HFF-Myc (cell line): ENCODE measurements around the gene MORN5.

Experiments
- DNase-seq: peaks from one replicate; pipeline ENCODE4 v3.0.0-alpha.2; 2011; ENCODE audit warnings: low read depth; ENCODE audit errors: extremely low read depth
- H3K4me3 ChIP-seq: replicated peaks from 2 replicates; pipeline ENCODE4 v1.5.1; 2011; ENCODE audit warnings: low read depth, mild to moderate bottlenecking, control low read depth, low read length
- TF ChIP-seq, protein P1 (sequence below): IDR thresholded peaks from 2 replicates; pipeline ENCODE4 v1.5.1; 2012; ENCODE audit warnings: mild to moderate bottlenecking, low read depth, low read length, control low read depth; ENCODE audit errors: missing control alignments

MORN5 gene

DNA sequence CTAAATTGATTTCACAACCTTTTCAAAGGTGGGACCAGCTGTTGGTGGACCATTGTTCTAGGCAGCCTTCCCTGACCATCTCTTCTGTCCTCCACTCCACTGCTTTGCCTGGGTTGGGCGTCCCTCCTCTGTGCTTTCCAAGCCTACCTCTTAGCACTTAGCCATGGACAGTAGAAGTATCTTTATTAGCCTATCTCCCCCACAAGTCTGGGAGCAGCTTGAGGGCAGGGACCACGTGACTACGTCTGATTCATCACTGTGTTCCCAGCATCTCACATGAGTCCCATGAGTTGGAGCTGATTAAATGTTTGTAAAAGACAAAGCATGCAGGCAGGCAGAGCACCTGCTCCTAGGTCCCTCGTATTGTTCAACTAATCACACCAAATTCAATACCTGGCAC, 20.9 kb downstream of the MORN5 start:
- DNase-seq = peak; percentile 44
- TF ChIP-seq, protein P1, sequence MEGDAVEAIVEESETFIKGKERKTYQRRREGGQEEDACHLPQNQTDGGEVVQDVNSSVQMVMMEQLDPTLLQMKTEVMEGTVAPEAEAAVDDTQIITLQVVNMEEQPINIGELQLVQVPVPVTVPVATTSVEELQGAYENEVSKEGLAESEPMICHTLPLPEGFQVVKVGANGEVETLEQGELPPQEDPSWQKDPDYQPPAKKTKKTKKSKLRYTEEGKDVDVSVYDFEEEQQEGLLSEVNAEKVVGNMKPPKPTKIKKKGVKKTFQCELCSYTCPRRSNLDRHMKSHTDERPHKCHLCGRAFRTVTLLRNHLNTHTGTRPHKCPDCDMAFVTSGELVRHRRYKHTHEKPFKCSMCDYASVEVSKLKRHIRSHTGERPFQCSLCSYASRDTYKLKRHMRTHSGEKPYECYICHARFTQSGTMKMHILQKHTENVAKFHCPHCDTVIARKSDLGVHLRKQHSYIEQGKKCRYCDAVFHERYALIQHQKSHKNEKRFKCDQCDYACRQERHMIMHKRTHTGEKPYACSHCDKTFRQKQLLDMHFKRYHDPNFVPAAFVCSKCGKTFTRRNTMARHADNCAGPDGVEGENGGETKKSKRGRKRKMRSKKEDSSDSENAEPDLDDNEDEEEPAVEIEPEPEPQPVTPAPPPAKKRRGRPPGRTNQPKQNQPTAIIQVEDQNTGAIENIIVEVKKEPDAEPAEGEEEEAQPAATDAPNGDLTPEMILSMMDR = no peak
- H3K4me3 ChIP-seq = no peak overlapping the region

DNA sequence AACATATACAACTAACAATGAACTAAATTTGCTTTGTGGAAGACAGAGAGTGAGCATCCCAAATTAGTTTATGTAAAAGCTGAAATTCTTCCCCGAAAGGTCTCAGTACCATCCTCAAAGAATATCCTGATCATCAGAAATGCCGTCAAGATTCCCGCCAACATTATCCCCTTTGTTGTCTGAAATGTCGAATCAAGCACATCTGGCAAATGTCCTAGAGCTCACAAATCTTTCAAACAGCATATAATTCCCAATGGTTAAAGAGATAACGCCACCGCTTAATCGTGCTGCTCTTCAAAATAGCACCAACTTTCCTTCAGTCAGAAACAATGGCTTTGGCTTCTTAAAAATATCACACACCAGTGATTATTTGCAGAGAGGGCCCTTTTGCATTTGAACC, 23.8 kb downstream of the MORN5 start:
- no peak for DNase-seq
- TF ChIP-seq, protein P1 = no peak
- no peak overlapping the region for H3K4me3 ChIP-seq

DNA sequence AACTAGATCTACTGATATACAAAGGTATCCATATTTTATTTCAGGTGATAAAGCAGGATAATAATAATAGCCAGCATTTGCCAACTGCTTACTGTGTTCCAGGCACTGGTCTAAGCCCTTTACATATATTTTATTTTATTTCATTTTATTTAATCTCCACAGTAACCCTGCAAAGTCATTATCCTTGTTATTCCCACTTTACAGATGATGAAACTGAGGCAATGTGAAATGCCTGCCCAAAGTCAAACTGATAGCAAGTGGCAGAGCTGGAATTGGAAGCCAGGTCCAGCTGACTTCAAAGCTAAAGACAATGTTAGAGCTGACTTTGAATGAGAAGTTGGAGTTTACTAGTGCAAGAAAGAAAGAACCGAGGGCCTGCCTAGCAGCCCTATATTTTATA, 24.8 kb downstream of the MORN5 start:
- no peak overlapping the region for H3K4me3 ChIP-seq
- TF ChIP-seq, protein P1 = no peak
- no peak for DNase-seq

DNA sequence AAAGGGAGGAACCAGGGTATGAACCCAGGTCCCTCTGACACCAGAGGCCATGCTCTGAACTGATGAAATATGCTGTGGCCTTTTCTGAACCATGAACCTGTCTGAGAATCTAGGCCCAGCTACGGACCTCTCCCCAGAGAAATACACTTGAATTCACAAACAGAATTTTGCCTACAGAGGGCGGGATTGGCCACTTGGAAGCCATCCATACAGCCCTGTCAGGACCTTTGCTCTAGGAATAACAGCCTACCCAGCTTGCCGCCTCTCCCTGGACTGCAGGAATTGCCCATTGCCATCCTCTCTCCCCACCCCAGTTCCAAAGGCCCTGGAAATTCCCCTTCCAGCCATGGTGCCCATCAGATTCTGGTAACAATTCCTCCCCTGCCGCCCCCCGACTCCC, 26.6 kb downstream of the MORN5 start:
- DNase-seq = no peak
- TF ChIP-seq, protein P1 = no peak
- no peak overlapping the region for H3K4me3 ChIP-seq

DNA sequence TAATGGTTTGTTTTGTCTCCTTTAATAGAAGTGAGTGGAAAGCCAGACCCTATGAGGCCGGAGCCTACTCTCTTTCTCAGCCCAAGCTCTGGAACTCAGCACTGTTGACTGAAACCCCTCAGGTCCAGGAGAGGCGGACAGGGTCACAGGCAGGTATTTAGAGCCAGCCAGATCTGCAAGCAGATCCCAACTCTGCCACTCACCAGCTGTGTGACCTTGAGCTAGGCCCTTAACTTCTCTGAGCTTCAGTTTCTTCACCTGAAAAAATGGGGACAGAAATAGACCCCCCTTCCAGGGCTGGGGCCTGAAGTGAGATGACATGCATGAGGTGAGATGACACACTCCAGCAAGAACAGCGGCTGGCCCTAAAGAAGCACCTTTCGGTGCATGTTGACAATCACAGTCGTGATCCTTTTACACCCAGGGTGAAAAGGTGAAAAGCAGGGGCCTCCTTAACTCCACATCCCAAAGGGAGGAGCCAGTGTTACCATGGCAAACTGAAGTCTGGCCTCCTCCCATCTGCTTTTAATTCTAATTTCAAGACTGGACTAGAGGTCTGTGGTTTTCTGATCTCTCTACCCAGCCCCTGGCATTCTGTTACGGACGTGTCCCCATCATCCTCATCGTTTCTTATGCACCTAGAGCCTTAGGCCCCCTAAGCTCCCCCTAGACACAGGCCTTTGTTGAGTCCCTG, 27.2 kb downstream of the MORN5 start:
- H3K4me3 ChIP-seq = no peak overlapping the region
- TF ChIP-seq, protein P1 = no peak
- no peak for DNase-seq

DNA sequence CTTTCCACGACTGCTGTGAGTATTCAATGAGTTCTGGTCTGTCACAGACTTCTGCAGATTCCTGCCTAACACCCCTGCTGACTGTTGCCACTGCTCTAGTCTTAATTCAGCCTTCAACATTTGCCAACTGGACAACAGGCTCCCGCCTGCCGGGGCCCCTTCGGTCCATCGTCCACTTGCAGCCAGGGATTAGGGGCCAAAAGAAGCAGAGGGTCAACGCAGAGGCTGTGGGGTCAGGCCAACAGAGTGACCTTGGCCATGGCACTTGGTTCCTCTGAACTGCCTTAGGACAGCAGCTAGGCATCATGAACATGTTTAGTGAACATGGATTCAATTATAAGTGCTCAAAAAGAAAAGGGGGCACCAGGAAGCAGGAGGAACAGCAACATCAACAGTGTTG, 28.7 kb downstream of the MORN5 start:
- DNase-seq = no peak
- H3K4me3 ChIP-seq = no peak overlapping the region
- TF ChIP-seq, protein P1 = no peak
